ENCODE results near the gene SLC2A13.

DNA sequence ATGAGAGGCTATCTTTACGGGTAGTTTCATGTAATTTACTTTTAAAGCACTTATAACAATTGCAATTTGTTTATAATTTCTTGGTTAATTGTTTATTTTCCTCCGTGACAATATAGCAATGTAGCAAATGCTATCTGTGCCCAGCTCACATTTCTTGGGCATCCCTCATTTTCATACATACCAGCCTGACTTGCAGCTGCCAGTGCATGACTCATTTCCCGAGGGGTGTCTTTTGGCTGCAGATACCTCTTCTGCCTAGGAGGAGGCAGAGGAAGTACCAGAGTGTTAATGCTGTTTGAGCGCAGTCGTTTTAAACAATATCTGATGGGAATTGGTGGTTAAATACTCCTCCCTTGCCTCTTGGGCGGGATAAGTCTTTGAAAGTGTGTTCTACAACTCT lies 382.1 kb downstream of the SLC2A13 start:
- TF ChIP-seq CTCF (conservative IDR thresholded peaks at IDR 0.05; ENCODE audit: low read length): no peak
- no peak for TF ChIP-seq EZH2phosphoT487 (IDR thresholded peaks at IDR 0.05; ENCODE audit: borderline replicate concordance)
